Ishikawa (cell line): ENCODE data around the gene AFG1L.

Source experiments
- CEBPB ChIP-seq: IDR thresholded peaks from 2 replicates; pipeline ENCODE4 v1.6.1; 2012
- CREB1 ChIP-seq: IDR thresholded peaks from 2 replicates; pipeline ENCODE4 v1.6.1; 2012; ENCODE audit warnings: low read depth
- EGR1 ChIP-seq: IDR thresholded peaks from 2 replicates; pipeline ENCODE4 v1.6.1; 2012
- EP300 ChIP-seq: IDR thresholded peaks from 2 replicates; pipeline ENCODE4 v1.6.1; 2012; ENCODE audit warnings: borderline replicate concordance
- FOXM1 ChIP-seq: IDR thresholded peaks from 2 replicates; pipeline ENCODE4 v1.6.1; 2012; ENCODE audit warnings: low read depth, borderline replicate concordance
- NFIC ChIP-seq: IDR thresholded peaks from 2 replicates; pipeline ENCODE4 v1.6.1; 2012
- RAD21 ChIP-seq: IDR thresholded peaks from 2 replicates; pipeline ENCODE4 v1.6.1; 2012; ENCODE audit warnings: low read depth
- TAF1 ChIP-seq: IDR thresholded peaks from 2 replicates; pipeline ENCODE4 v1.6.1; 2012; ENCODE audit warnings: low read depth, mild to moderate bottlenecking
- TCF12 ChIP-seq: IDR thresholded peaks from 2 replicates; pipeline ENCODE4 v1.6.1; 2012; ENCODE audit warnings: low read depth
- YY1 ChIP-seq: IDR thresholded peaks from 2 replicates; pipeline ENCODE4 v1.6.1; 2012; ENCODE audit warnings: low read depth
- ZBTB7A ChIP-seq: IDR thresholded peaks from 2 replicates; pipeline ENCODE4 v1.6.1; 2012; ENCODE audit warnings: low read depth
- TF ChIP-seq, protein P1 (sequence below): IDR thresholded peaks from 2 replicates; pipeline ENCODE4 v1.6.1; 2012
- TF ChIP-seq, protein P2 (sequence below): IDR thresholded peaks from 2 replicates; pipeline ENCODE4 v1.6.1; 2012; ENCODE audit warnings: low read depth, mild to moderate bottlenecking
- TF ChIP-seq, protein P3 (sequence below): IDR thresholded peaks from 2 replicates; pipeline ENCODE4 v1.6.1; 2012

DNA sequence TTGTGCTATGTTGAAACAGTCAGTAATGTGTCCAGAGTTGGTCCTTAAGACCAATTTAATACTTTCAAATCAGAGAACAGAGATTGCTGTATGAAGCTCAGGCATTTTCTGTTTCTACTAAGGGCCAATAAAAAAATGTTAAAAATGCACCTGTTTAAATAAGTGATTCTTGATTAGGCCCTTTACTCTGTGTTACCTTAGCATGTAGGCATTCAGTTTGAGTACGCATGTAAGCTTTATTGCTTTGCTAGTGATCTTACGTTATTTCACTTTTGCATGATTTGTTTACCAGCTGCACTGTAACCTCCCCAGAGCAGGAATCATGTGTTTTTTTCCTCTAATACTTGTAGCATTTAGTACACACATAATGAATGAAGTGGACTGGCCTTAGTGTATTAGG is 61.0 kb downstream of the AFG1L start:
- TF ChIP-seq YY1, result no peak
- TF ChIP-seq, protein P1, sequence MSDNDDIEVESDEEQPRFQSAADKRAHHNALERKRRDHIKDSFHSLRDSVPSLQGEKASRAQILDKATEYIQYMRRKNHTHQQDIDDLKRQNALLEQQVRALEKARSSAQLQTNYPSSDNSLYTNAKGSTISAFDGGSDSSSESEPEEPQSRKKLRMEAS, result no peak
- no peak for TF ChIP-seq EGR1
- no peak for TF ChIP-seq TCF12
- TF ChIP-seq, protein P2, sequence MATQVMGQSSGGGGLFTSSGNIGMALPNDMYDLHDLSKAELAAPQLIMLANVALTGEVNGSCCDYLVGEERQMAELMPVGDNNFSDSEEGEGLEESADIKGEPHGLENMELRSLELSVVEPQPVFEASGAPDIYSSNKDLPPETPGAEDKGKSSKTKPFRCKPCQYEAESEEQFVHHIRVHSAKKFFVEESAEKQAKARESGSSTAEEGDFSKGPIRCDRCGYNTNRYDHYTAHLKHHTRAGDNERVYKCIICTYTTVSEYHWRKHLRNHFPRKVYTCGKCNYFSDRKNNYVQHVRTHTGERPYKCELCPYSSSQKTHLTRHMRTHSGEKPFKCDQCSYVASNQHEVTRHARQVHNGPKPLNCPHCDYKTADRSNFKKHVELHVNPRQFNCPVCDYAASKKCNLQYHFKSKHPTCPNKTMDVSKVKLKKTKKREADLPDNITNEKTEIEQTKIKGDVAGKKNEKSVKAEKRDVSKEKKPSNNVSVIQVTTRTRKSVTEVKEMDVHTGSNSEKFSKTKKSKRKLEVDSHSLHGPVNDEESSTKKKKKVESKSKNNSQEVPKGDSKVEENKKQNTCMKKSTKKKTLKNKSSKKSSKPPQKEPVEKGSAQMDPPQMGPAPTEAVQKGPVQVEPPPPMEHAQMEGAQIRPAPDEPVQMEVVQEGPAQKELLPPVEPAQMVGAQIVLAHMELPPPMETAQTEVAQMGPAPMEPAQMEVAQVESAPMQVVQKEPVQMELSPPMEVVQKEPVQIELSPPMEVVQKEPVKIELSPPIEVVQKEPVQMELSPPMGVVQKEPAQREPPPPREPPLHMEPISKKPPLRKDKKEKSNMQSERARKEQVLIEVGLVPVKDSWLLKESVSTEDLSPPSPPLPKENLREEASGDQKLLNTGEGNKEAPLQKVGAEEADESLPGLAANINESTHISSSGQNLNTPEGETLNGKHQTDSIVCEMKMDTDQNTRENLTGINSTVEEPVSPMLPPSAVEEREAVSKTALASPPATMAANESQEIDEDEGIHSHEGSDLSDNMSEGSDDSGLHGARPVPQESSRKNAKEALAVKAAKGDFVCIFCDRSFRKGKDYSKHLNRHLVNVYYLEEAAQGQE, result no peak
- TF ChIP-seq CEBPB, result no peak
- no peak for TF ChIP-seq CREB1
- no peak for TF ChIP-seq EP300
- no peak for TF ChIP-seq TAF1
- TF ChIP-seq, protein P3, sequence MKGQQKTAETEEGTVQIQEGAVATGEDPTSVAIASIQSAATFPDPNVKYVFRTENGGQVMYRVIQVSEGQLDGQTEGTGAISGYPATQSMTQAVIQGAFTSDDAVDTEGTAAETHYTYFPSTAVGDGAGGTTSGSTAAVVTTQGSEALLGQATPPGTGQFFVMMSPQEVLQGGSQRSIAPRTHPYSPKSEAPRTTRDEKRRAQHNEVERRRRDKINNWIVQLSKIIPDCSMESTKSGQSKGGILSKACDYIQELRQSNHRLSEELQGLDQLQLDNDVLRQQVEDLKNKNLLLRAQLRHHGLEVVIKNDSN, result no peak
- TF ChIP-seq FOXM1, result no peak
- no peak for TF ChIP-seq RAD21
- TF ChIP-seq ZBTB7A, result no peak
- TF ChIP-seq NFIC, result no peak
